GM19023 (cell line): ENCODE data around the gene PTPRC.
A peak's percentile ranks its signal among the peaks of the same experiment; 100 is the strongest.

Experiments used
- ATAC-seq: cut with Tn5 transposase; IDR thresholded peaks from one replicate; pipeline ENCODE4 v1.9.1; 2021; ENCODE audit warnings: mild to moderate bottlenecking, moderate library complexity; ENCODE audit not compliant: unreplicated experiment

The PTPRC gene

GRCh38 chr1:198700016-198700392, 61.2 kb downstream of the PTPRC start:
- no peak for ATAC-seq

DNA sequence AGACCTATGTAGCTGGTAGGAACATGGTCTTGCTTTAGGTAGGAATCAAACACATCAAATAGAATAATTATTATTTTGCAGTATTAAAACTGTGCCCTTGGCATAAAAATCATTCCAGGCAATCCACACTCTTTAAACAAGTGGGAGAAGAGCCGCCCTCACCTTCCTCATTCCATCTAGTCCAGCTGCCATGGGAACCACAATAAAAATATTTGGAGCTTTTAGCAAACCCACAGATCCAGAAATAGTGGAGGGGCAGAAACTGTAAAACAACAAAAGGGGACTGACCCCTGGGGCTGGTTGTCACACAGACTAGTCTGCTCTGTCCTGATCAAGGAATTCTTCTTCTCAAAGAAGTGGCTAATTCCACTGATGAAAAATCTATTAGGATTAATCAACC, 61.6 kb downstream of the PTPRC start:
- no peak for ATAC-seq

GRCh38 chr1:198701250-198701649, 62.4 kb downstream of the PTPRC start:
- ATAC-seq: no peak

DNA sequence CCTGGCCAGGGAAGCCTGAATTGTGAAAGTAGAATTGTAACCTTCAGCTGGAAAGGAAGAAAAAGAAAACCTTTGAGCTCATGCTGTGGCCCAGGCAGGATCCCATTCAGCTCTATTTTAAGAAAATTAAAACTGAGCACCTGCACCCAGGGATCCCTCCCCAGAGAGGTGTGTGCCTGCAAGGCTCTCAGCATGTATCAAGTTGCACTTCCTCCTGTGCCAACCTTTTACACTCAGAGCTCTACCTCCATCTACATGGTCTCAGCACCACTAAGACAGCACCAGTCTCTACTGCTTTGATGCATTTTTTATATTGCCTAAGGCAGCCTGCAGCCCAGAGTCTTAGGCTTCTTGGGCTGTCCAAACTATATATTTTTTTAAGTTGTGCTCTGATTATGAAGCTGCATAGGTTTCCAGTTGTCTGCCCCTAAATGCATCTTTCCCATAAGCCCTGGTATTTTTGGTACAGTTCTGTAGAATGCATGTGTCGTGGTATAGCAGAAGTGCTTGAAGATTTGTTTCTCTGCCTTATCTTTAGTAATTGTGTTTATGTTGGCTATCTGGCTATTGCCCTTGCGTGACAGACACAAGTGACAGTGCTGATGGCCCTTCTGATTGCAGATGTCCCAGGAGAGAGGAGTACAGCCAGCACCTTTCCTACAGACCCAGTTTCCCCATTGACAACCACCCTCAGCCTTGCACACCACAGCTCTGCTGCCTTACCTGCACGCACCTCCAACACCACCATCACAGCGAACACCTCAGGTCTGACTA, 63.1 kb downstream of the PTPRC start:
- ATAC-seq: no peak

DNA sequence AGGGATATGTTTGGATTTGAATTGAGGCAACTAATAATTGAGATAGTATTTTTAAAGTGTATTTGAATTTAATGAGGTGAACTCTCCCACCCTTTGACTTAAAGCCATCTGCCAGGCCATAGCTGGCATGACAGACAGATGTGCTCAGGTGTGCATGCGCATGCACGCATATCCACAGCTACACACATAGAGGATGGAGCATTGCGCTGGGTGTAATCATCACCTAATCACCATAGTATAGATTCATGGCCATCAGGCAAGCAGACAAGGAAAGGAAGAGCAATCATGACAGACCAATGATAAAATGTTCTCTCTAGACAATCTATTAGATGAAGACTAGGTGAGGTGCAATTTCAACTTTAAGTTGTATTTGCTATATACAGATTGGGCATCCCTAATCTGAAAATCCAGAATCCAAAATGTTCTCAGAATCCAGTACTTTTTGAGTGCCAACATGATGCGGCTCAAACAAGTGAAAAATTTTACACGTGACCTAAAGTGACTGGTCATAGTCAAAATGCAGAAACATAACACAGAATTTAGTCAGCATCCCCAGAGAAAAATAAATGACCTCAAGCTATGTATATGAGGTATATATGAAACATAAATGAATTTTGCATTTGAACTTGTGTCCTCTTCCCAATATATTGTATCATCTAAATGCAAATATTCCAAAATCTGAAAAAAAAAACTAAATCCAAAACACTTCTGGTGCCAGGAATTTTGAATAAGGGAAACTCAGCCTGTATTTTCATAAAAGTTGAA, 70.1 kb downstream of the PTPRC start:
- ATAC-seq: no peak

DNA sequence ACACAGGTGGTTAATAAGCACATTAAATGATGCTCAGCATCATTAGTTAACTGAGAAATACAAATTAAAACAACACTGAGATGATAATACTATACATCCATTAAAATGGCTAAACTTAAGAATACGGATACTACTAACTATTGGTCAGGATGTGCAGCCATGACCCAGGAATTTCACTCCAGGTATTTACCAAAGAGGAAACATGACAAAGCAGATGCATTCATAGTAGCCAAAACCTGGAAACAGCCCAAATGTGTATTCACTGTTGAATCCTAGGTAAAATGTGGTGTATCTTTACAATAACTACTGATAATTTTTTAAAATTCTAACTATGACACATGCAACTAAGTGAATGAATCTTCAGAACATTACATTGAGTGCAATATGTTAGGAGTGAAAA, 73.0 kb downstream of the PTPRC start:
- ATAC-seq: no peak

DNA sequence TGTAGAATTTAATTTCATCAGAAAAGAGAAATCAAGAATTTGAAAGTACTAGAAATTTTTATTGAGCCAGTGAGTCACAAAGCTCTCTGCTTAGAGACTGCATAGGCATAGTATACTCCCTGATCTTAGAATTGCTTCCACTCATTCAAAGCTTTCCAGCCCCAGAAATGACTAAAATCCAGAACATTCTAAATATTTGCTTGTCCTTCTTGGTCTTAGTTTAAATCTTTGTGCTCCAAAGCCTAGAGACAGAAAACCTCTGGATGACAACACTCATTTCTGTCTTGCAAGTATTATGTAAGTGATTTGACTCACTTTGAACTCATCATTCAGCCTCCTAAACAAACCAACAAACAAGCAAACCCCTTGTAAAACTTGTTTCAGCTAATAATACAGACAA, 74.2 kb downstream of the PTPRC start:
- ATAC-seq: no peak

DNA sequence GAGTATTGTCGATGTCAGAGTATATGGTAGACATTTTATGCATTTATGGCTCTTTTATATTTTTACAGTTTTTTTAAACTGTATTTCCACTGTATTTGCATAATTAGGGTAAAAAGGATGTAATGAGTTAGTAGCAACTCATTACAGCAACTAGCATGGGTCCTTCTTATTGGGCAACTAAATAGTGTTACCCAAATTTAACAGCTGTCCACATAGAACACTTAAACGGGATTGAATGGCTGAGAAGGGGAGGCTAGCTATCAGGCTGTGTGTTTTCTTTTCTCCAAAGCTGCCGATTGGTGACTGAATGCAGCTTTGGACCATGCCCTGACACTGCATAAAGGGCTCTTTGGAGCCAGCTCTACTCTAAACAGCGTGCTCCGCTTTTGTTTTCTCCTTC, 75.4 kb downstream of the PTPRC start:
- no peak for ATAC-seq

DNA sequence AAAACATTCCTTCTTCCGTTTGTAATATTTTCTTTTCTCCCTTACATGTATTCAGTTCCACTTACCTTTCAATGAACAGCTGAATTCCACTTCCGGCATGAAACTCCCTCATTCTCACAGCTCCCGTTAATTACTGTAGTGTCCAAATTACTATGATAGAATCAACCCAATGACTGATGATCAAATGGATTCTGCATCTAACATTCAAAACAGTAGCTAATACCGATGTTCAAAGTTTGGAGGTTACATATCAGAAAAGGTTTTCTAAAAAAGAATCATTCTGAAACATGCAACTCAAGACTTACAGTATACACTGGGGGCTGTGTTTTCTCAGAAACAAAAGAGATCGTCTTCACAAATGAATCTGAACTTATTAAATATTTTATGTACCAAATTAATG, 77.2 kb downstream of the PTPRC start:
- no peak for ATAC-seq

DNA sequence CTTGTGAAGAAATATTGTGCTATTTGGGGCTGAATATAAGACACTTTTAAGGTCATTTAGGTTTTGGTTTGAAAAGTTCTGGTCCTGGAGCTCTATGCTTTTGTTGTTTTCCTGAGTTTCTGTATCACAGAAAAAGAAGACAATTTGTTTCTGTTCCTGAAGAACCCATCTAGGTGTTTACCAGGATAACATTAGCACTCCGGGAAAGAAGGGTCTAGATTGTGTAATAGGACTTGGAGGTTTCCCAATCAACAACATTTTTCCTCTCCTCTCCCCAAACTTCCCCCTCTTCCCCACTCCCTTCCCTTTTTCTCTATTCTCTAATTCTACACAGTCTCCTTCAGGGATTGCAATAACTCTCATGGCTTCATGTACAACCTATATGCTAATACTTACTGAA, 78.7 kb downstream of the PTPRC start:
- no peak for ATAC-seq

- ATAC-seq: no peak
These were observed 84.3 kb downstream of the PTPRC start for GRCh38 chr1:198723127-198723526.

DNA sequence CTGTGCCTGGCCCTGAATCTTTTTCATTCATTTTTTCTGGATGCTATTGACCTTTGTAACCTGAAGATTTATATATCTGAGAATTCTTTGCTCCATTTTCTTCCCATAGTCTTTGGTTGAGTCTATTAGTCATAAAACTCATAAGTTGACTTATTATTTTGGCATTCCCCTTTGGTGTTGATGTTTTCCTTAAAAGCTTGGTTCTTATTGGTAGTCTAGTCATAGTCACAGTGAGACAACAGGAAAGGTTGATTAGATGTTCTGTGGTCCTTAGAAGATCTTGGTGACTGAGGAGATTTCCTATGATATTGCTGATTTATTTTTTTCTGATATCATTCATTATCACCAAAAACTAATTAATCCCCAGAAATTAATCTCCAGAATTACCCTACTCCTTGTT, 86.2 kb downstream of the PTPRC start:
- ATAC-seq: no peak

GRCh38 chr1:198726455-198726854, 87.6 kb downstream of the PTPRC start:
- no peak for ATAC-seq

DNA sequence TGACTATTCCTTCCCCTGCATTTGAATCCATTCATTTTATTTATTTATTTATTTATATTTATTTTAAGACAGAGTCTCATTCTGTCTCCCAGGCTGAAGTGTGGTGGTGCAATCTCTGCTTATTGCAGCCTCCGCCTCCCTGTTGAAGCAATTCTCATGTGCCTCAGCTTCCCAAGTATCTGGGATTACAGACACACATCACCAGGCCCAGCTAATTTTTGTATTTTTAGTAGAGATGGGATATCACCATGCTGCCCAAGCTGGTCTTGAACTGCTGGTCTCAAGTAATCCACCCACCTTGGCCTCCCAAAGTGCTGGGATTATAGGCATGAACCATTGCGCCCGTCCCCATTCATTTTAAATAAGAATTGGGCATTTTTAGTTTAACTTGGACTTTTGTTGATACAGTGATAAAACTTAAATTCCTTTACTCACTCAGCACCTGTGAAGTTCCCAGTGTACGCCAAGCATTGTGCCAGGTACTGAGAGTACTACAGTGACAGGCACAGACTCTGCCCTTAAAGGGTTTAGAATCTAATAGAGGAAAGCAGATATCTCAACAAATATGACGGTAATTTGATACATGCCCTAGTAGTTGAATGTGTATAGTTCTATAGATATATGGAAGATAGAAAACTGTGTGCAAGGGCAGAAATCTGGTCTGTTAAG, 90.5 kb downstream of the PTPRC start:
- ATAC-seq: no peak

DNA sequence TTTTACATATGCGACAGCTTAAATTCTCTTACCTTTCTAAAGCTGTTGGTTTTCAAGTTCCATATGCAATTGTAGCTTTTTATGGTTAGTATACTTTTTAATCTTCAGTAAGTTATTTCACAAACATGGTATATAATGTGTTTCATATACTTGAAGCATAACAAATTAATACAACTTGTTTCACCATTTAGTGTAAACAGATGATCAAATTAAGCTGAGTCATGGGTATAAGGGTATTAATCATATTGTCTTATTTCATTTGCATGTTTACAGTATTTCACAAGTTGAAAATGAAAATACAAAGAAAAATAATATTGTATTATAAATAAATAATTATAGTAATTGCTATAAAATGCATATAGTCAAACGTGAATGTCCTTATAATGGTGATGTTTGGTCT, 92.1 kb downstream of the PTPRC start:
- ATAC-seq: no peak

DNA sequence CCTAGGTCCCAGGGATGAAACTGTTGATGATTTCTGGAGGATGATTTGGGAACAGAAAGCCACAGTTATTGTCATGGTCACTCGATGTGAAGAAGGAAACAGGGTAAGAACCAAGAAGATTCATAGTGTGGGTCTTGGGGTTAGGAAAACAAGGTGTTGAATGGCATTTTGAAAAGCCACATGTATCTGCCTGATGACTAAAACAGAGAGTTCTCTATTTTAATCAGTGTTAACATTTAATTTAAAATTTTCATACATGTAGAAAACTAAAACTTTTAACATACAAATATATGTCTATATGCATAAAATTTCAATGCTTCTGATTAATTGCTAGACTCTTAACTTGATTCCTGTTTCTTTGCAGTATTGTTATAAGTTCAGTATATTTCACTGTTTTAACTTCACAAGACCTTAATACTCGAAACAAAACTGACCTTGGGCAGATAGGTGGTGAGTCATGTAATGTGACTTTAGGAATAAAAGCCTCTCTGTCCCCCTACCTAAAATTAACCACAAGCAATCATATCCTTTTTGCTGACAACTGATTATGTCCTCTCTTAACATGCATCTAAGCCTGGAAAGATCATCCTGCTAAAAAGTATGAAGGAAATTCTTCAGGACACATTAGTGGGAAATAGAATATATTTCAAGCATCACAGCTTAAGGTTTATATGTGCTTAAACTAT, 95.6 kb downstream of the PTPRC start:
- ATAC-seq: peak; percentile 74

DNA sequence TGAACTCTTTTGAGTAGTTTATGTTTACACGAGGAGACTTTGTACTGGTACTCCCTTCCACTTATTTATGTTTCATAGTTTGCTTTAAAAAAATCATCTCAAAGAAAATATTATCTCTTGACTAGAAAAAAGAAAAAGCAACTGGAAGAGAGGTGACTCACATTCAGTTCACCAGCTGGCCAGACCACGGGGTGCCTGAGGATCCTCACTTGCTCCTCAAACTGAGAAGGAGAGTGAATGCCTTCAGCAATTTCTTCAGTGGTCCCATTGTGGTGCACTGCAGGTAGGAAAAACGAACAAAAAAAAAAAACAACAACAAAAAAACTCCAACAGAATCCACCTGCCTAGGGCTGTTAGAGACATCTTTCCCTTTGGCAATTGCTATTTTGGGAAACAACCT, 102.9 kb downstream of the PTPRC start:
- no peak for ATAC-seq

GRCh38 chr1:198747127-198747526, 108.3 kb downstream of the PTPRC start:
- no peak for ATAC-seq

DNA sequence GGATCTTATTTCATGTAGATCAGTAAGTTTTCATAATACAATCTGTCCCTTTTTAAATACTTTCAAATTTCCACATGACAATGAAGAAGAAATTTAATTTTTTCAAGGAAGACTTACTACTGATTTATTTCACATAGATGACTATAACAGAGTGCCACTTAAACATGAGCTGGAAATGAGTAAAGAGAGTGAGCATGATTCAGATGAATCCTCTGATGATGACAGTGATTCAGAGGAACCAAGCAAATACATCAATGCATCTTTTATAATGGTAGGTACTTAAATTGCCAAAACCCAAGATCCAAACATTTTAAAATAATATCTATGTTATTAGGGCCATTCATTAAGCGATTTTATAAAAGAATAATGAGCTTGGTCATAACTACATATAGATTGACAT, 110.4 kb downstream of the PTPRC start:
- ATAC-seq: no peak

GRCh38 chr1:198750081-198750480, 111.2 kb downstream of the PTPRC start:
- ATAC-seq: no peak

GRCh38 chr1:198751741-198752140, 112.9 kb downstream of the PTPRC start:
- no peak for ATAC-seq
